Islet of Langerhans (tissue), 1 donor: ENCODE data around the gene SRP68.
"Not testable (repeated sequence)": the region's sequence is repeated elsewhere in the genome, so short reads cannot be mapped to it uniquely, and the experiment has no call there.

ENCODE experiments used
- FAIRE-seq: peaks from one replicate; lab custom pipeline; 2011; peaks lifted over from hg19 to GRCh38; lab: Jason Lieb, UNC

Gene SRP68

GRCh38 chr17:76089680-76090516 is 17.6 kb upstream of the SRP68 start:
- no peak for FAIRE-seq

- no peak for FAIRE-seq
These were observed 16.7 kb upstream of the SRP68 start for GRCh38 chr17:76088868-76089576.

GRCh38 chr17:76088041-76088867 is 15.9 kb upstream of the SRP68 start:
- no peak for FAIRE-seq

GRCh38 chr17:76087531-76087930 is 15.2 kb upstream of the SRP68 start:
- FAIRE-seq: no peak

GRCh38 chr17:76086384-76086783 is 14.1 kb upstream of the SRP68 start:
- no peak for FAIRE-seq

GRCh38 chr17:76085731-76086366 is 13.5 kb upstream of the SRP68 start:
- FAIRE-seq: no peak

GRCh38 chr17:76085066-76085730 is 12.9 kb upstream of the SRP68 start:
- FAIRE-seq: no peak

- FAIRE-seq: no peak
These were observed 11.3 kb upstream of the SRP68 start for GRCh38 chr17:76083536-76084182.

GRCh38 chr17:76082326-76083251 is 10.3 kb upstream of the SRP68 start:
- no peak for FAIRE-seq

GRCh38 chr17:76081295-76082210 is 9.2 kb upstream of the SRP68 start:
- FAIRE-seq: no peak

- FAIRE-seq: no peak
These were observed 8.5 kb upstream of the SRP68 start for GRCh38 chr17:76080768-76081287.

- FAIRE-seq: no peak
These were observed 7.8 kb upstream of the SRP68 start for GRCh38 chr17:76079956-76080767.

GRCh38 chr17:76079535-76079955 is 7.2 kb upstream of the SRP68 start:
- FAIRE-seq: no peak

- FAIRE-seq: no peak
These were observed 6.7 kb upstream of the SRP68 start, which contains the start of gene ZACN for GRCh38 chr17:76078860-76079534. ZACN (plus strand) TSS chr17:76079182; CDS start chr17:76079265, 83 bp downstream.

GRCh38 chr17:76078370-76078769 is 6.1 kb upstream of the SRP68 start:
- FAIRE-seq: not testable (repeated sequence)

GRCh38 chr17:76077584-76078110 is 5.3 kb upstream of the SRP68 start:
- no peak for FAIRE-seq
